GM19351 (cell line): ENCODE measurements around the gene RBMY1F.
"Not testable (repeated sequence)": the region's sequence is repeated elsewhere in the genome, so short reads cannot be mapped to it uniquely, and the experiment has no call there.

Experiments
- ATAC-seq: cut with Tn5 transposase; IDR thresholded peaks from one replicate; pipeline ENCODE4 v1.9.1; 2021; ENCODE audit warnings: mild to moderate bottlenecking, moderate library complexity; ENCODE audit not compliant: unreplicated experiment

The RBMY1F gene

GRCh38 chrY:22182823-22183222, at the start of gene RBMY1F:
TSS of gene RBMY1F (minus strand) at chrY:22182923. CDS start at chrY:22180969, 1,954 bp downstream.
- not testable (repeated sequence) for ATAC-seq

DNA sequence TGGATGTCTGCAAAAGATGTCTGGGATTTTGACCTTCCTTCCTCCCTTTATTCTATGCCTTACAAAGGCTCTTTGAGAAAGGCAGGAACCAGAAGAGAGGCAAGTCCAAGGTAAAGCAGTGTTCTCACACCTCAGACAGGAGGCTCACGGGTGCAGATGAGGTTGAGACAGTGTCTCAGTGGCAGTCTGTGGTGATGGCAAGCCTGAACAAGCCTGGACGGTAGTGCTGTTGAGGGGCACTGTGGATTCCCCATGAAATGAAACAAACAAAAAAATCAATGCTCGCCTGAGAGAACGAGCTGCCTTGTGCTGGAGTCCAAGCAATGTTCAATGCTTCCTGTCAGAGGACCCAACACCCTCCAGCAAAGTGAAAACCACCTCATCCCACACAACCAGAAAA, 31.6 kb downstream of the RBMY1F start:
- not testable (repeated sequence) for ATAC-seq

DNA sequence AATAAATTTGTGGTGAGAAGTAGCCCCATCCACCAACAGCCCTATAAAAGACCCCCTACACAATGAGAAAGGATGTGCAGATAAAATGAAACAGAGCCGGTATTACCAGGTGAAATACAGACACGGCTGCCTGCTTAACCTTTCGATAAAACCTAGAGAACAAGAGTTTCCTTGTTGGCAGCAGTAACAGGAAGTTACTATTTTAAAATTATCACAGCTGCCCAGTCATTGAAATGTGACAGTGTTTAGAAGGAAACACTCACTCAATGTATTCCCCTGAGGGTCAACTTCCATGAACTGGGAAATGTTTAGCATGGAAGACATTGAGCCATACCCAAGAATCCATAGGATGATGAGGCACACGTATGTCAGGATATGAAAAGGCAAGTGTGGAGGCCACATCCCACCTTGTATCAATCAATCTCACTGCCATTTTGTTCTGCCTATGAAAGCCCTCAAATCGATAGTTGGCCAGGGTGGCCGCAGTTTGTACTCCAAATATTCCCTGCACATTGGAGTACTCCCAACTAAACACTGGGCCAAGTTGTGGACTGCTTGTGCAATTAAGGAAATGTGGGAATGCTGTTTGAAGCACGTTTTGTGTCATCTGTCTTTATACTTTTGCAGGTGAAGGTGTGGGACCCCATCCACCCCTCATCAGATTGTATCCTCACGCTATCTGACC, 41.6 kb downstream of the RBMY1F start:
- ATAC-seq = not testable (repeated sequence)

DNA sequence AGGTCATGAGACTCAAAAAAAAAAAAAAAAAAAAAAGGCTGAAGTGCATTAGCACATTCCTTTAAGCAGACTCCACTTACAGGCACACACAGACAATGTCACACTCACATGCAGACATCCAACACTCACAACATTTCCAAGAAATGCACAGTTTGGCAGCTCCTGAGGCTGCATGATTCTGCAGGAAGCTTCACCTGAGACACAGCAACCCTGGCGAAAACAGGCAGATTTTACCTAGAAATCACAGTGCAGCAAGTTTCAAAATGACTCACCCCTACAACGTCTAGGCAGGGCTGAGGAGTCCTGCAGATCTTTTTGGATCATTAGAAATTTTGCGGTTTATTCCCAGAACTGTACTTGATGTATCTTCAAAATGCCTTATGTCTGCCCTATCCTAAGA, 48.0 kb downstream of the RBMY1F start:
- ATAC-seq = not testable (repeated sequence)

DNA sequence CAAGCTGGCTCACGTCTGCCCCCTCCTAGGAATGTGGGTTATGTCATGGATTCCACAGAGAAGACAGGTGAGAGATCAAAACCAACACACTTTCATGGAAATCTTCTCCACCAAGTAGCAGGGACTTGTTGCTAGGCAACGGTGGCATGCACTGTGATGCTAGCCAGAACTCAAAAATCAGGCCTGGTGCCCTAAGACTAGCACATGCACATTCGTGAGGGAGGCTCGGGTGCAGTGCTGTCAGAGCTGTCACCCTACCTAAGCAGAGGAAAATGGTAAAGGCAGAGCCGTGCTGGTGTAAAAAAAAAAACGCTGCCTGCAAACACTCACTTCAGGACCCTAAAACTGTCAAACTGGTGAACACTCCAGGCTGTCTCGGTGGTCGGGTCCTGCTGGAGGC, 52.2 kb downstream of the RBMY1F start:
- ATAC-seq = not testable (repeated sequence)
